Trophoblast cell (in vitro differentiated cells and primary cell): ENCODE results near the gene HSPA1A.

Source experiments
- DNase-seq, 2 donors: peaks; one replicate each; pipeline ENCODE4 v3.0.0-alpha.2; 2016
- H2AFZ ChIP-seq: 2 replicates; pipeline ENCODE4 v1.6.1; 2013; ENCODE audit warnings: low read length, moderate library complexity, mild to moderate bottlenecking; ENCODE audit not compliant: insufficient read depth, poor library complexity
- H2AK5ac ChIP-seq: 2 replicates; pipeline ENCODE4 v1.6.1; 2013; ENCODE audit warnings: mild to moderate bottlenecking, low read length
- H2BK120ac ChIP-seq: 2 replicates; pipeline ENCODE4 v1.6.1; 2013; ENCODE audit warnings: low read length, mild to moderate bottlenecking, moderate library complexity; ENCODE audit not compliant: insufficient read depth, poor library complexity
- H2BK12ac ChIP-seq: 2 replicates; pipeline ENCODE4 v1.6.1; 2013; ENCODE audit warnings: mild to moderate bottlenecking, low read length, moderate library complexity
- H2BK5ac ChIP-seq: 2 replicates; pipeline ENCODE4 v1.6.1; 2013; ENCODE audit warnings: low read length, low read depth, moderate library complexity, mild to moderate bottlenecking; ENCODE audit not compliant: poor library complexity
- H3K14ac ChIP-seq: 2 replicates; pipeline ENCODE4 v1.6.1; 2013; ENCODE audit warnings: mild to moderate bottlenecking, low read length
- H3K18ac ChIP-seq: 2 replicates; pipeline ENCODE4 v1.6.1; 2013; ENCODE audit warnings: mild to moderate bottlenecking, low read length
- H3K23ac ChIP-seq: 2 replicates; pipeline ENCODE4 v1.6.1; 2013; ENCODE audit warnings: low read length
- H3K27ac ChIP-seq: 2 replicates; pipeline ENCODE4 v1.5.1; 2013; ENCODE audit warnings: low read depth, mild to moderate bottlenecking, inconsistent platforms, low read length, moderate library complexity
- H3K27me3 ChIP-seq: 2 replicates; pipeline ENCODE4 v1.6.1; 2013; ENCODE audit warnings: inconsistent platforms, mild to moderate bottlenecking, low read length, moderate library complexity; ENCODE audit not compliant: insufficient read depth
- H3K36me3 ChIP-seq, 2 experiments: 1 replicate in 1 of 2; 2 replicates in 1 of 2; pipeline ENCODE4 v1.6.1; 2013; ENCODE audit warnings: low read length in 2 of 2, mild to moderate bottlenecking in 2 of 2, moderate library complexity in 1 of 2; ENCODE audit not compliant: insufficient read depth in 2 of 2, control insufficient read depth in 1 of 2
- H3K4ac ChIP-seq: 2 replicates; pipeline ENCODE4 v1.6.1; 2013; ENCODE audit warnings: low read depth, mild to moderate bottlenecking, low read length, moderate library complexity
- H3K4me1 ChIP-seq, 2 experiments: 1 replicate in 1 of 2; 2 replicates in 1 of 2; pipeline ENCODE4 v1.6.1; 2013; ENCODE audit warnings: low read length in 2 of 2, mild to moderate bottlenecking in 2 of 2, moderate library complexity in 1 of 2; ENCODE audit not compliant: insufficient read depth in 2 of 2, control insufficient read depth in 1 of 2
- H3K4me2 ChIP-seq: 2 replicates; pipeline ENCODE4 v1.6.1; 2013; ENCODE audit warnings: inconsistent platforms, mild to moderate bottlenecking, low read length, moderate library complexity
- H3K4me3 ChIP-seq: 2 replicates; pipeline ENCODE4 v1.5.1; 2013; ENCODE audit warnings: mild to moderate bottlenecking, low read depth, low read length, inconsistent platforms
- H3K79me1 ChIP-seq: one replicate; pipeline ENCODE4 v1.6.1; 2013; ENCODE audit warnings: low read length
- H3K79me2 ChIP-seq: 2 replicates; pipeline ENCODE4 v1.6.1; 2013; ENCODE audit warnings: low read length, mild to moderate bottlenecking; ENCODE audit not compliant: control insufficient read depth, insufficient read depth, poor library complexity
- H3K9ac ChIP-seq: 2 replicates; pipeline ENCODE4 v1.6.1; 2013; ENCODE audit warnings: mild to moderate bottlenecking, low read length
- H3K9me3 ChIP-seq: 2 replicates; pipeline ENCODE4 v1.6.1; 2013; ENCODE audit warnings: low read depth, mild to moderate bottlenecking, control low read depth, inconsistent platforms, low read length; ENCODE audit not compliant: insufficient read depth
- H4K12ac ChIP-seq: 2 replicates; pipeline ENCODE4 v1.6.1; 2013; ENCODE audit warnings: low read depth, mild to moderate bottlenecking, low read length, moderate library complexity
- H4K8ac ChIP-seq: 2 replicates; pipeline ENCODE4 v1.6.1; 2013; ENCODE audit warnings: low read depth, mild to moderate bottlenecking, low read length, moderate library complexity
- H4K91ac ChIP-seq: one replicate; pipeline ENCODE4 v1.6.1; 2013; ENCODE audit warnings: low read depth, mild to moderate bottlenecking, low read length, moderate library complexity
- WGBS: extraction: QIAGEN DNeasy Blood & Tissue Kit; methylation state at CpG from one replicate; pipeline ENCODE4 v1.1.7; 2013; ENCODE audit warnings: missing lambda C conversion rate; ENCODE audit not compliant: insufficient read length, insufficient coverage; ENCODE audit errors: extremely low coverage; 5-methylcytosine and 5-hydroxymethylcytosine counted together

Gene HSPA1A

GRCh38 chr6:31777667-31778050 lies 37.7 kb upstream of the HSPA1A start:
- H3K4me3 ChIP-seq = no peak overlapping the region
- no peaks in the 10 kb centered on the region for H3K9me3 ChIP-seq
- H3K36me3 ChIP-seq = peaks cover 47 to 51% of the 10 kb centered on the region in 2 experiments
- no CpG with 5 or more reads among the region's 5 CpGs for WGBS
- no peak overlapping the region for H3K18ac ChIP-seq
- no peak overlapping the region for H3K4me2 ChIP-seq
- no peak overlapping the region for H2AFZ ChIP-seq
- no peak overlapping the region for H4K8ac ChIP-seq
- H3K27me3 ChIP-seq = no peaks in the 10 kb centered on the region
- H2BK12ac ChIP-seq = no peak overlapping the region
- no peak for DNase-seq
- no peak overlapping the region for H2AK5ac ChIP-seq
- H2BK5ac ChIP-seq = no peak overlapping the region
- H3K4ac ChIP-seq = no peak overlapping the region
- H4K91ac ChIP-seq = no peak overlapping the region
- H3K14ac ChIP-seq = no peak overlapping the region
- no peak overlapping the region for H4K12ac ChIP-seq
- H2BK120ac ChIP-seq = no peak overlapping the region
- peaks cover 0 to 10% of the 10 kb centered on the region in 2 experiments for H3K4me1 ChIP-seq
- H3K23ac ChIP-seq = no peak overlapping the region
- H3K9ac ChIP-seq = no peak overlapping the region
- H3K27ac ChIP-seq = no peak overlapping the region
- H3K79me2 ChIP-seq = no peaks in the 10 kb centered on the region
- no peaks in the 10 kb centered on the region for H3K79me1 ChIP-seq

- no peaks in the 10 kb centered on the region for H3K27me3 ChIP-seq
- WGBS = no CpG with 5 or more reads among the region's 5 CpGs
- H4K8ac ChIP-seq = no peak overlapping the region
- peaks cover 0 to 10% of the 10 kb centered on the region in 2 experiments for H3K4me1 ChIP-seq
- no peak overlapping the region for H3K9ac ChIP-seq
- H3K79me1 ChIP-seq = no peaks in the 10 kb centered on the region
- no peak overlapping the region for H4K12ac ChIP-seq
- no peak overlapping the region for H3K14ac ChIP-seq
- no peak overlapping the region for H2AFZ ChIP-seq
- no peak overlapping the region for H3K23ac ChIP-seq
- no peak overlapping the region for H2AK5ac ChIP-seq
- H2BK5ac ChIP-seq = no peak overlapping the region
- no peaks in the 10 kb centered on the region for H3K79me2 ChIP-seq
- H3K27ac ChIP-seq = no peak overlapping the region
- DNase-seq = no peak
- no peak overlapping the region for H3K4me3 ChIP-seq
- no peak overlapping the region for H3K18ac ChIP-seq
- no peak overlapping the region for H2BK12ac ChIP-seq
- H3K36me3 ChIP-seq = peaks cover 51 to 57% of the 10 kb centered on the region in 2 experiments
- H2BK120ac ChIP-seq = no peak overlapping the region
- H4K91ac ChIP-seq = no peak overlapping the region
- H3K4me2 ChIP-seq = no peak overlapping the region
- no peak overlapping the region for H3K4ac ChIP-seq
- H3K9me3 ChIP-seq = no peaks in the 10 kb centered on the region
These were observed 37.1 kb upstream of the HSPA1A start for GRCh38 chr6:31778193-31778592.

DNA sequence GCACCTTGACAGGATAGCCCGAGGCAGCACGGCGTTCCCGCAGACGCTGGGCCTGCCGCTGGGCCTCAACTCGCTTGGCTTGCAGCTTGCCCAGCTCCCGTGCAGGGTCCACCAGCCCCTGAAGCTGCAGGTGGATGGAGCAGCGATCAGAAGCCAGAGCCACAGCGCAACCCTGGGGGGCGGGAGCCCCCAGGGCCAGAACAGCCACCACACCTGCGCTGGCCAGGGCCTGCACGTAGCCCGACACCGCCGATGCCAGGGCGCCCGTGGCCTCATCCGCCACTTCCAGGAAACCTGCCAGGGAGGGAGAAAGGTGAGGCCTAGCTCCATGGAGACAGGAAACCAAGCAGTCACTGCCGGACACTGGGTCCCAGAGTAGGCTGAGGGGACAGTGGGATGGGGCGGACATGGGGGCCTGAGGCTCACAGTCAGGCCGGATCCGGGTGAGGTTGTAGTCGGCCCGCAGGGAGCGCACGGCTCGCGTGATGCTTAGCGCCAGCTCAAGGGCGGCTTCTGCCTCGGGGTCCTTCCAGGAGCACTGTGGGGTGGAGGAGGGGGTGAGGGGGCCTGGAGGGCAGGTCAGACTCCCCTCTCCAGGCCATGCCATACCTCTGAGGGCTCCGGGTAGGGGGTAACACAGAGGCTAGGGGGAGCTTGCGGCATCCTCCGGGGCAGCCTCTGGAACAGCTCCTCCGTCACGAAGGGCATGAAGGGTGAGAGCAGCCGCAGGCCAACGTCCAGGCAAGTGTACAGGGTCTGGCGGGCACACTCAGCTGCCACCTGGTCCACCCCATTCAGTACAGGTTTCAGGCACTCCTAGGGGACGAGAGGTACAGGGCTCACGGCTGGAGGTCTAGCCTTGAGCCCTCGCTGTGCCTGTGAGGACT lies 36.1 kb upstream of the HSPA1A start:
- Histone ChIP-seq H3K9me3 (no peaks in the 10 kb centered on the region), H2AK5ac (no peak overlapping the region), H3K27me3 (no peaks in the 10 kb centered on the region), H3K79me2 (no peaks in the 10 kb centered on the region), H2AFZ (no peak overlapping the region), H3K18ac (no peak overlapping the region), H2BK12ac (no peak overlapping the region), H3K27ac (no peak overlapping the region), H4K12ac (no peak overlapping the region), H3K79me1 (no peaks in the 10 kb centered on the region), H3K4ac (no peak overlapping the region), H3K36me3 (peaks cover 56 to 61% of the 10 kb centered on the region in 2 experiments), H3K23ac (no peak overlapping the region), H4K91ac (no peak overlapping the region), H3K9ac (no peak overlapping the region), H3K4me1 (peaks cover 0 to 10% of the 10 kb centered on the region in 2 experiments), H2BK120ac (no peak overlapping the region), H2BK5ac (no peak overlapping the region), H4K8ac (no peak overlapping the region), H3K14ac (no peak overlapping the region), H3K4me2 (no peak overlapping the region), H3K4me3 (no peak overlapping the region)
- WGBS = no CpG with 5 or more reads among the region's 43 CpGs
- DNase-seq = no peak

DNA sequence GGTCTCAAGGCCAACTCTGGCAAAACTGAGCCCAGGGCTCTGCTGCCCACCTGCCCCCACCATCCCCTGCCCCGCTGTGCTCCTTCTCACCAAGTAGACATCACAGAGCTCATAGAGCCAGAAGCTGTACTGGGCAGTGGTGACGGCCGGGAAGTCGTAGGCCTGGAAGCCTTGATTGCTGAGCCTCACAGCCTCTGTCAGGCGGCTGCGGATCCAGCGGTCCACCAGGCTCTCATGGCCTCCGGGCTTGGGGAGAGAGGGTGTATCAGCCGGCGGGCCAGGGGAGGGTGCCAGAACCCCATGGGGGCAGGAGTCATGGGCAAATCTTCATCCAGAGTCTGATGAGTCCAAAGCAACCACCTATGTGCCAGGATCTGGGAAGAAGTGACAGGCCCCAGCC lies 35.4 kb upstream of the HSPA1A start:
- no peak overlapping the region for H3K18ac ChIP-seq
- H3K36me3 ChIP-seq = peaks cover 62 to 68% of the 10 kb centered on the region in 2 experiments
- H2BK120ac ChIP-seq = no peak overlapping the region
- peaks cover 0 to 10% of the 10 kb centered on the region in 2 experiments for H3K4me1 ChIP-seq
- no peak overlapping the region for H2AK5ac ChIP-seq
- no peak overlapping the region for H4K8ac ChIP-seq
- H3K14ac ChIP-seq = no peak overlapping the region
- H3K9ac ChIP-seq = no peak overlapping the region
- H3K79me2 ChIP-seq = no peaks in the 10 kb centered on the region
- no peak overlapping the region for H3K27ac ChIP-seq
- DNase-seq = no peak
- H3K4me3 ChIP-seq = no peak overlapping the region
- no peak overlapping the region for H2AFZ ChIP-seq
- WGBS = no CpG with 5 or more reads among the region's 10 CpGs
- H3K9me3 ChIP-seq = no peaks in the 10 kb centered on the region
- H3K4ac ChIP-seq = no peak overlapping the region
- no peak overlapping the region for H3K4me2 ChIP-seq
- no peak overlapping the region for H2BK5ac ChIP-seq
- H3K27me3 ChIP-seq = no peaks in the 10 kb centered on the region
- H2BK12ac ChIP-seq = no peak overlapping the region
- no peaks in the 10 kb centered on the region for H3K79me1 ChIP-seq
- no peak overlapping the region for H4K12ac ChIP-seq
- H3K23ac ChIP-seq = no peak overlapping the region
- no peak overlapping the region for H4K91ac ChIP-seq
